ENCODE data around the gene COPG2. TPM values are rescaled to one million over a fixed set of nuclear protein-coding genes. Genes with fewer than 3 reads are reported as not detected.

COPG2 gene
- total RNA-seq, 2 donors from 2014 or later = 74.3 to 76.3 TPM

GRCh38 chr7:130662426-130662825 lies 6.1 kb downstream of the COPG2 start:
- TF ChIP-seq, protein P1, sequence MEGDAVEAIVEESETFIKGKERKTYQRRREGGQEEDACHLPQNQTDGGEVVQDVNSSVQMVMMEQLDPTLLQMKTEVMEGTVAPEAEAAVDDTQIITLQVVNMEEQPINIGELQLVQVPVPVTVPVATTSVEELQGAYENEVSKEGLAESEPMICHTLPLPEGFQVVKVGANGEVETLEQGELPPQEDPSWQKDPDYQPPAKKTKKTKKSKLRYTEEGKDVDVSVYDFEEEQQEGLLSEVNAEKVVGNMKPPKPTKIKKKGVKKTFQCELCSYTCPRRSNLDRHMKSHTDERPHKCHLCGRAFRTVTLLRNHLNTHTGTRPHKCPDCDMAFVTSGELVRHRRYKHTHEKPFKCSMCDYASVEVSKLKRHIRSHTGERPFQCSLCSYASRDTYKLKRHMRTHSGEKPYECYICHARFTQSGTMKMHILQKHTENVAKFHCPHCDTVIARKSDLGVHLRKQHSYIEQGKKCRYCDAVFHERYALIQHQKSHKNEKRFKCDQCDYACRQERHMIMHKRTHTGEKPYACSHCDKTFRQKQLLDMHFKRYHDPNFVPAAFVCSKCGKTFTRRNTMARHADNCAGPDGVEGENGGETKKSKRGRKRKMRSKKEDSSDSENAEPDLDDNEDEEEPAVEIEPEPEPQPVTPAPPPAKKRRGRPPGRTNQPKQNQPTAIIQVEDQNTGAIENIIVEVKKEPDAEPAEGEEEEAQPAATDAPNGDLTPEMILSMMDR (conservative IDR thresholded peaks at IDR 0.05) = no peak
- H3K27me3 Mint-ChIP-seq (ENCODE audit: insufficient read depth) = no peaks in the 10 kb centered on the region
- peaks cover 2% of the 10 kb centered on the region for H3K4me1 Mint-ChIP-seq
- no peak overlapping the region for H3K27ac Mint-ChIP-seq
- H3K9ac ChIP-seq (ENCODE audit: extremely low read depth, low read length, poor library complexity, severe bottlenecking) = no peak overlapping the region
- H3K27me3 ChIP-seq (ENCODE audit: control insufficient read depth, insufficient read depth, low read length, poor library complexity, severe bottlenecking) = no peaks in the 10 kb centered on the region
- H3K36me3 ChIP-seq (ENCODE audit: control insufficient read depth, insufficient read depth, low read length) = peaks cover 63% of the 10 kb centered on the region
- H3K4me3 ChIP-seq (ENCODE audit: low read length) = no peak overlapping the region
- no peaks in the 10 kb centered on the region for H3K4me1 ChIP-seq (ENCODE audit: control insufficient read depth, insufficient read depth, low read length)
- H3K9me3 Mint-ChIP-seq = no peaks in the 10 kb centered on the region
- H3K27ac ChIP-seq (ENCODE audit: low read depth, low read length) = no peak overlapping the region
- H3K4me3 Mint-ChIP-seq = no peak overlapping the region
- no peaks in the 10 kb centered on the region for H3K9me3 ChIP-seq (ENCODE audit: control insufficient read depth, low read length)
- DNase-seq = no peak
- WGBS, 2 experiments (ENCODE audit: insufficient coverage in 1 of 2, insufficient read length in 1 of 2) = 100% methylated on average over 1 of the region's 2 CpGs; no CpG with 5 or more reads in 1 of the 2 experiments
- peaks cover 51% of the 10 kb centered on the region for H3K36me3 Mint-ChIP-seq (ENCODE audit: low read depth)

DNA sequence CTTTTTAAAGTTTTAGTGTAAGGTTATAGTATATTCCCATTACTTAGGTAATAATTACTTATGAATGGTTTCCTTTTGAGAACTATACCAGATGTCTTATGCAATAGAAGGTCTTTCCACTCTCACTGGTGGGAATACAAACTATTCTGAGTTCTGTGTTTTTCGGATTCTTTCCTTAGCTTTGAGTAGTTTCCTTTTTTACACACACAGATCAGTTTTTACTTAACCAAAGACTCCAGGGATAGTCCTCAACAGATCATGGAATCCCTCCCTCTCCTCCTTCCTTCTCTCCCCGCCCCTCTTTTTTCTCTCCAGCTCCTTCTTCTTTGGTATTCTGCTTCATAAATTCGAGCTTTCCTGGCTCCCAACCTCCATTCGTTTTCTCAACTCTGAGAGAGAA lies 13.3 kb downstream of the COPG2 start:
- TF ChIP-seq, protein P1 (conservative IDR thresholded peaks at IDR 0.05) = no peak
- whole genome bisulfite sequencing, 2 experiments (ENCODE audit: insufficient coverage in 1 of 2, insufficient read length in 1 of 2) = 81 to 89% methylated on average over 2 to 4 of the region's 4 CpGs
- Histone ChIP-seq H3K36me3 (ENCODE audit: control insufficient read depth, insufficient read depth, low read length) (peaks cover 37% of the 10 kb centered on the region), H3K9me3 (ENCODE audit: control insufficient read depth, low read length) (peaks cover 4% of the 10 kb centered on the region), H3K4me3 (ENCODE audit: low read length) (no peak overlapping the region), H3K27me3 (ENCODE audit: control insufficient read depth, insufficient read depth, low read length, poor library complexity, severe bottlenecking) (no peaks in the 10 kb centered on the region), H3K9ac (ENCODE audit: extremely low read depth, low read length, poor library complexity, severe bottlenecking) (no peak overlapping the region), H3K27ac (ENCODE audit: low read depth, low read length) (no peak overlapping the region), H3K4me1 (ENCODE audit: control insufficient read depth, insufficient read depth, low read length) (no peaks in the 10 kb centered on the region)
- Mint-ChIP-seq H3K4me1 (no peaks in the 10 kb centered on the region), H3K27me3 (ENCODE audit: insufficient read depth) (no peaks in the 10 kb centered on the region), H3K36me3 (ENCODE audit: low read depth) (peaks cover 26% of the 10 kb centered on the region), H3K27ac (no peak overlapping the region), H3K9me3 (no peaks in the 10 kb centered on the region), H3K4me3 (no peak overlapping the region)
- DNase-seq = no peak

DNA sequence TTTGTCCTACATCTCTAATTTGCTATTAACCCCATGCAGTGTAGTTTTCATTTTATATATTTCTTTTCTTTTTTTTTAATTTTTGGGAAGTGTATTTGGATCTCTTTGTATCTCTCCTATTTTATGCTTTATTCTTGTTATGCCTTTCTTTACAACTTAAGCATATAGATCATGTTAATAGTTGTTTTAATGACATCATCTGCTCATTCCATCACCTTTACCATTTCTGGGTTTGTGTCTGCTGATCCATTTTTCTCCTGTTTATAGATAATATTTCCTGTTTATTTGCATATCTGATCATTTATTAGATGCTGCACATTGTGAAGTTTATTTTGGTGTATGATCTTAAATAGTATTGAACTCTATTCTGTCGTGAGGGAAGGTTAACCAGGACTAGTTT lies 13.7 kb downstream of the COPG2 start:
- H3K36me3 Mint-ChIP-seq (ENCODE audit: low read depth) = peaks cover 26% of the 10 kb centered on the region

More for the DNA sequence above, 13.7 kb downstream of the COPG2 start:
- Histone ChIP-seq H3K4me1 (ENCODE audit: control insufficient read depth, insufficient read depth, low read length) (no peaks in the 10 kb centered on the region), H3K27me3 (ENCODE audit: control insufficient read depth, insufficient read depth, low read length, poor library complexity, severe bottlenecking) (no peaks in the 10 kb centered on the region), H3K36me3 (ENCODE audit: control insufficient read depth, insufficient read depth, low read length) (peaks cover 36% of the 10 kb centered on the region), H3K9ac (ENCODE audit: extremely low read depth, low read length, poor library complexity, severe bottlenecking) (no peak overlapping the region), H3K27ac (ENCODE audit: low read depth, low read length) (no peak overlapping the region), H3K4me3 (ENCODE audit: low read length) (no peak overlapping the region), H3K9me3 (ENCODE audit: control insufficient read depth, low read length) (peaks cover 4% of the 10 kb centered on the region)
- Mint-ChIP-seq H3K27ac (no peak overlapping the region), H3K9me3 (no peaks in the 10 kb centered on the region), H3K27me3 (ENCODE audit: insufficient read depth) (no peaks in the 10 kb centered on the region), H3K4me3 (no peak overlapping the region), H3K4me1 (no peaks in the 10 kb centered on the region)
- WGBS, 2 experiments (ENCODE audit: insufficient coverage in 1 of 2, insufficient read length in 1 of 2) = 90 to 100% methylated on average over 1 of the region's 1 CpG
- TF ChIP-seq, protein P1 (conservative IDR thresholded peaks at IDR 0.05) = no peak
- no peak for DNase-seq

All from endodermal cell (in vitro differentiated cells).